Endothelial cell of umbilical vein (primary cell): ENCODE measurements around the gene PTPRU. TPM values are rescaled to one million over a fixed set of nuclear protein-coding genes. Genes with fewer than 3 reads are reported as not detected.

ENCODE experiments used
- BruUV-seq: library from RNA; stranded (reverse); fragments of 400-500 nt; replicated peaks from 2 replicates; lab custom pipeline; 2021; lab: Mats Ljungman, UMichigan
- CTCF ChIA-PET: fragments of 300-600, 350-600 bp; sonication (Branson Sonifier 250); formaldehyde crosslinking; loops from one replicate; lab custom pipeline; 2021; ENCODE audit warnings: antibody characterized with exemption, inconsistent platforms; lab: Charles Lee
- POLR2A ChIA-PET: fragments of 300-600, 350-600 bp; sonication (Branson Sonifier 250); formaldehyde crosslinking; loops from one replicate; lab custom pipeline; 2021; ENCODE audit warnings: antibody characterized with exemption, inconsistent platforms; lab: Charles Lee
- DNase-seq: peaks from one replicate; pipeline ENCODE4 v3.0.0-alpha.2; 2011; ENCODE audit warnings: low read depth, low spot score
- FAIRE-seq: peaks from 2 replicates; lab custom pipeline; 2011; peaks lifted over from hg19 to GRCh38; lab: Jason Lieb, UNC
- H2AFZ ChIP-seq: 2 replicates; pipeline ENCODE4 v1.6.0; 2012; ENCODE audit warnings: low read depth, low read length, control low read depth, inconsistent platforms
- H3K27ac ChIP-seq: 2 replicates; pipeline ENCODE4 v1.5.1; 2011; ENCODE audit warnings: low read depth, mild to moderate bottlenecking, control low read depth, low read length, moderate library complexity; ENCODE audit not compliant: insufficient read depth
- H3K27me3 ChIP-seq, 2 experiments: 2 replicates each; pipeline versions ENCODE4 v1.6.0 to v1.6.1; 2011; ENCODE audit warnings: low read length in 2 of 2, mixed read lengths in 1 of 2; ENCODE audit not compliant: control insufficient read depth in 2 of 2, insufficient read depth in 2 of 2
- H3K36me3 ChIP-seq, 2 experiments: 2 replicates in 1 of 2; 3 replicates in 1 of 2; pipeline ENCODE4 v1.5.1; 2011; ENCODE audit warnings: low read length in 2 of 2, mild to moderate bottlenecking in 1 of 2, moderate library complexity in 1 of 2; ENCODE audit not compliant: control insufficient read depth in 2 of 2, insufficient read depth in 2 of 2; ENCODE audit errors: extremely low read depth in 1 of 2
- H3K4me1 ChIP-seq: 3 replicates; pipeline ENCODE4 v1.5.1; 2011; ENCODE audit warnings: mild to moderate bottlenecking, low read length; ENCODE audit not compliant: control insufficient read depth, insufficient read depth; ENCODE audit errors: extremely low read depth
- H3K4me2 ChIP-seq: 2 replicates; pipeline ENCODE4 v1.6.1; 2011; ENCODE audit warnings: low read length, control low read depth, mixed read lengths; ENCODE audit not compliant: insufficient read depth
- H3K4me3 ChIP-seq, 3 experiments: fragments of 200-600 bp in 1 of 3; sonication (generic), shearing (Covaris generic) in 1 of 3; replicated peaks in 1 of 3; 2 replicates each; pipeline ENCODE4 v1.5.1; 2011 to 2016; ENCODE audit warnings: control low read depth in 3 of 3, low read length in 3 of 3, mild to moderate bottlenecking in 2 of 3, inconsistent platforms in 1 of 3, low read depth in 1 of 3, moderate library complexity in 1 of 3; ENCODE audit not compliant: insufficient read depth in 1 of 3
- H3K79me2 ChIP-seq: 2 replicates; pipeline ENCODE4 v1.6.0; 2012; ENCODE audit warnings: low read length, inconsistent platforms; ENCODE audit not compliant: control insufficient read depth, insufficient read depth
- H3K9ac ChIP-seq: replicated peaks from 2 replicates; pipeline ENCODE3; 2011; ENCODE audit warnings: low read length, control low read depth; ENCODE audit not compliant: insufficient read depth; ENCODE audit errors: extremely low read depth
- H3K9me1 ChIP-seq: replicated peaks from 3 replicates; pipeline ENCODE4 v1.6.0; 2011; ENCODE audit warnings: mild to moderate bottlenecking, low read length; ENCODE audit not compliant: control insufficient read depth, insufficient read depth; ENCODE audit errors: extremely low read depth
- H3K9me3 ChIP-seq: replicated peaks from 2 replicates; pipeline ENCODE4 v1.5.1; 2012; ENCODE audit warnings: low read length, inconsistent platforms; ENCODE audit not compliant: control insufficient read depth, insufficient read depth
- H4K20me1 ChIP-seq: replicated peaks from 2 replicates; pipeline ENCODE3; 2011; ENCODE audit warnings: mild to moderate bottlenecking, low read length; ENCODE audit not compliant: control insufficient read depth, insufficient read depth; ENCODE audit errors: extremely low read depth
- EZH2 ChIP-seq: IDR thresholded peaks from 2 replicates; pipeline ENCODE4 v1.6.1; 2012; ENCODE audit warnings: borderline replicate concordance, low read depth, mild to moderate bottlenecking, moderate library complexity, low read length, inconsistent platforms; ENCODE audit not compliant: severe bottlenecking
- FOS ChIP-seq: IDR thresholded peaks from 2 replicates; pipeline ENCODE4 v1.6.1; 2011; ENCODE audit warnings: mild to moderate bottlenecking, low read length, moderate library complexity, borderline replicate concordance; ENCODE audit not compliant: insufficient read depth
- MYC ChIP-seq: IDR thresholded peaks from one replicate; pipeline ENCODE4 v1.6.1; 2011; ENCODE audit warnings: mild to moderate bottlenecking, low read depth, low read length
- POLR2AphosphoS5 ChIP-seq: IDR thresholded peaks from 2 replicates; pipeline ENCODE4 v1.6.1; 2012; ENCODE audit warnings: low read depth, mild to moderate bottlenecking, control low read depth, low read length, moderate library complexity; ENCODE audit not compliant: insufficient read depth
- dilution Hi-C: fragments of 300-500 bp; cut with MboI; formaldehyde crosslinking; loops from one replicate; pipeline ENCODE4 v1.15.0; 2019; ENCODE audit warnings: low sequenced_read_pairs; ENCODE audit not compliant: extremely low pct_ligation_motif_present
- intact Hi-C: fragments of 100-400 bp; cut with micrococcal nuclease; formaldehyde crosslinking; loops from one replicate; pipeline ENCODE4 v1.10.0; 2022
- polyA plus RNA-seq, 4 experiments: library from polyadenylated mRNA; depleted of rRNA in 3 of 4; stranded (reverse) in 3 of 4; unstranded in 1 of 4; fragments of >200 nt; gene quantifications; 2 replicates each; pipeline versions ENCODE4 v1.2.1 to v1.2.3, GENCODE V29; 2011 to 2012; ENCODE audit warnings: missing spikeins in 1 of 4
- total RNA-seq: library from RNA; stranded (reverse); gene quantifications from 2 replicates; pipeline ENCODE4 v1.2.3, GENCODE V29; 2021
- TF ChIP-seq, protein P1 (sequence below), 2 donors: IDR thresholded peaks; 1 replicate in 1 of 2; 2 replicates in 1 of 2; pipeline ENCODE4 v1.5.1; 2011; ENCODE audit warnings: low read length in 2 of 2, mild to moderate bottlenecking in 2 of 2, moderate library complexity in 2 of 2, control low read depth in 1 of 2, inconsistent platforms in 1 of 2, low read depth in 1 of 2; ENCODE audit not compliant: insufficient read depth in 1 of 2; ENCODE audit errors: extremely low read depth in 1 of 2

PTPRU gene
- total and polyA plus RNA-seq, 2 donors (not counting 3 experiments of a cell fraction or from before 2014, with no cell fraction given), result 0.58 to 2.6 TPM

DNA sequence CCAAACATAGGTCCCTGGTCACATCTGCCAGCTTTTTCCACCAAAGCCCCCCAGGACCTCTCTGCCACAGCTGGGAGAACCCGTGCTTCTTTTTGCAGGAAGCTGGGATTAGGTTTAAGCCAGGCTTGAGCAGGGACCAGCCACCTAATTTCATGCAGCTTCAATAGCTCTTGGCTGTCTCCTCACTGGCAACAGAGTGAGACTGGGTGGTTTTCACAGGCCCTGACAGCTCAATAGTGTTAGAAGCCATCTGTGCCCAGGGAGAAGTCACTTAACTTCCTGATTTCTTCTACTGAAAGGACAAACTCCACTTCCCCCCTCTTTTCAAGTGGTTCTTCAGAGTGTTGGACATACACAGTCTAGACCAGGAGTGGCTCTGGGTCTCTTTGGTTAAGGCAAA lies 34.3 kb upstream of the PTPRU start:
- no TSS peak for BruUV-seq

More for the DNA sequence above, 34.3 kb upstream of the PTPRU start:
- intact Hi-C loops (loop anchor here (1.0 to 5.0 kb wide), 3 partner anchors 20 to 560 kb away; partner anchors contain the start of gene TAF12), dilution Hi-C loops (no loop called here)
- ChIA-PET CTCF (interaction anchor here (0.6 to 6.2 kb wide), 31 partner anchors 8 to 417 kb away, joined by 3 to 133 read pairs (median 6); partner anchors contain the start of genes EPB41, SRSF4 and TMEM200B), POLR2A (interaction anchor here (0.6 to 1.7 kb wide), 3 partner anchors 20 to 457 kb away, joined by 4 to 8 read pairs (median 8); partner anchors contain the start of gene SRSF4)
- H2AFZ ChIP-seq, result peak overlapping the region; percentile 18
- peak overlapping the region; percentile 63 for H3K27ac ChIP-seq
- peaks cover 6 to 9% of the 10 kb centered on the region in 2 experiments for H3K36me3 ChIP-seq
- H3K27me3 ChIP-seq, result no peaks in the 10 kb centered on the region
- H3K9me1 ChIP-seq, result no peaks in the 10 kb centered on the region
- no peaks in the 10 kb centered on the region for H4K20me1 ChIP-seq
- H3K4me3 ChIP-seq, result no peak overlapping the region
- H3K4me2 ChIP-seq, result no peak overlapping the region
- no peaks in the 10 kb centered on the region for H3K79me2 ChIP-seq
- TF ChIP-seq MYC, result no peak
- TF ChIP-seq, protein P1, sequence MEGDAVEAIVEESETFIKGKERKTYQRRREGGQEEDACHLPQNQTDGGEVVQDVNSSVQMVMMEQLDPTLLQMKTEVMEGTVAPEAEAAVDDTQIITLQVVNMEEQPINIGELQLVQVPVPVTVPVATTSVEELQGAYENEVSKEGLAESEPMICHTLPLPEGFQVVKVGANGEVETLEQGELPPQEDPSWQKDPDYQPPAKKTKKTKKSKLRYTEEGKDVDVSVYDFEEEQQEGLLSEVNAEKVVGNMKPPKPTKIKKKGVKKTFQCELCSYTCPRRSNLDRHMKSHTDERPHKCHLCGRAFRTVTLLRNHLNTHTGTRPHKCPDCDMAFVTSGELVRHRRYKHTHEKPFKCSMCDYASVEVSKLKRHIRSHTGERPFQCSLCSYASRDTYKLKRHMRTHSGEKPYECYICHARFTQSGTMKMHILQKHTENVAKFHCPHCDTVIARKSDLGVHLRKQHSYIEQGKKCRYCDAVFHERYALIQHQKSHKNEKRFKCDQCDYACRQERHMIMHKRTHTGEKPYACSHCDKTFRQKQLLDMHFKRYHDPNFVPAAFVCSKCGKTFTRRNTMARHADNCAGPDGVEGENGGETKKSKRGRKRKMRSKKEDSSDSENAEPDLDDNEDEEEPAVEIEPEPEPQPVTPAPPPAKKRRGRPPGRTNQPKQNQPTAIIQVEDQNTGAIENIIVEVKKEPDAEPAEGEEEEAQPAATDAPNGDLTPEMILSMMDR (IDR thresholded peaks at IDR 0.05; ENCODE audit: extremely low read depth in 1 of 2, insufficient read depth in 1 of 2, low read depth in 1 of 2, low read length in 2 of 2), result no peak
- TF ChIP-seq FOS, result no peak
- TF ChIP-seq POLR2AphosphoS5, result no peak
- TF ChIP-seq EZH2, result no peak
- H3K9me3 ChIP-seq, result no peaks in the 10 kb centered on the region
- FAIRE-seq, result no peak
- peak overlapping the region; percentile 44 for H3K9ac ChIP-seq
- DNase-seq, result no peak
- peaks cover 10% of the 10 kb centered on the region for H3K4me1 ChIP-seq
